WERI-Rb-1 (cell line): Measurements from ENCODE around the gene SEMA5A.
"Not testable (repeated sequence)": the region's sequence is repeated elsewhere in the genome, so short reads cannot be mapped to it uniquely, and the experiment has no call there.

Experiments used
- DNase-seq: peaks from one replicate; pipeline ENCODE4 v3.0.0-alpha.2; 2020
- H3K27ac ChIP-seq: fragments of 250-450 bp; sonication (Bioruptor Pico); 2 replicates; pipeline ENCODE4 v1.5.1; 2020; ENCODE audit warnings: mild to moderate bottlenecking, moderate library complexity
- H3K27me3 ChIP-seq: fragments of 250-450 bp; sonication (Bioruptor Pico); 2 replicates; pipeline ENCODE4 v1.5.1; 2021; ENCODE audit warnings: mild to moderate bottlenecking, low read depth, moderate library complexity; ENCODE audit not compliant: insufficient read depth, severe bottlenecking
- H3K36me3 ChIP-seq: fragments of 250-450 bp; sonication (Bioruptor Pico); 2 replicates; pipeline ENCODE4 v1.5.1; 2020; ENCODE audit warnings: mild to moderate bottlenecking, moderate library complexity
- H3K4me3 ChIP-seq: 2 replicates; pipeline ENCODE4 v1.5.1; 2011; ENCODE audit warnings: low read depth, mild to moderate bottlenecking, control low read depth, low read length
- H3K9me3 ChIP-seq: fragments of 250-450 bp; sonication (Bioruptor Pico); 2 replicates; pipeline ENCODE4 v1.5.1; 2021; ENCODE audit warnings: mild to moderate bottlenecking, moderate library complexity; ENCODE audit not compliant: severe bottlenecking
- CTCF ChIP-seq: IDR thresholded peaks from 2 replicates; pipeline ENCODE4 v1.5.1; 2011; ENCODE audit warnings: low read depth, mild to moderate bottlenecking, control low read depth, inconsistent platforms, low read length

SEMA5A gene

GRCh38 chr5:9354336-9355081 is 191.4 kb downstream of the SEMA5A start:
- H3K27me3 ChIP-seq: no peaks in the 10 kb centered on the region
- H3K9me3 ChIP-seq: no peaks in the 10 kb centered on the region
- H3K36me3 ChIP-seq: no peaks in the 10 kb centered on the region

GRCh38 chr5:9353048-9353447 is 192.8 kb downstream of the SEMA5A start:
- not testable (repeated sequence) for H3K27me3 ChIP-seq, H3K4me3 ChIP-seq, H3K36me3 ChIP-seq, H3K27ac ChIP-seq, DNase-seq, H3K9me3 ChIP-seq

More at GRCh38 chr5:9354336-9355081, 191.4 kb downstream of the SEMA5A start:
- H3K4me3 ChIP-seq: no peak overlapping the region
- no peak for TF ChIP-seq CTCF
- no peak overlapping the region for H3K27ac ChIP-seq
- no peak for DNase-seq

GRCh38 chr5:9351546-9351945 is 194.3 kb downstream of the SEMA5A start:
- H3K9me3 ChIP-seq: no peaks in the 10 kb centered on the region
- H3K36me3 ChIP-seq: no peaks in the 10 kb centered on the region
- TF ChIP-seq CTCF: no peak
- DNase-seq: no peak
- H3K4me3 ChIP-seq: no peak overlapping the region
- no peaks in the 10 kb centered on the region for H3K27me3 ChIP-seq
- no peak overlapping the region for H3K27ac ChIP-seq

GRCh38 chr5:9350301-9350797 is 195.5 kb downstream of the SEMA5A start:
- no peaks in the 10 kb centered on the region for H3K27me3 ChIP-seq
- H3K36me3 ChIP-seq: no peaks in the 10 kb centered on the region
- TF ChIP-seq CTCF: no peak
- no peak overlapping the region for H3K4me3 ChIP-seq
- no peak overlapping the region for H3K27ac ChIP-seq
- no peaks in the 10 kb centered on the region for H3K9me3 ChIP-seq
- no peak for DNase-seq

- H3K36me3 ChIP-seq: no peaks in the 10 kb centered on the region
- no peaks in the 10 kb centered on the region for H3K9me3 ChIP-seq
- DNase-seq: no peak
- no peaks in the 10 kb centered on the region for H3K27me3 ChIP-seq
- TF ChIP-seq CTCF: no peak
- H3K27ac ChIP-seq: no peak overlapping the region
- no peak overlapping the region for H3K4me3 ChIP-seq
These were observed 197.4 kb downstream of the SEMA5A start for GRCh38 chr5:9348401-9348996.

GRCh38 chr5:9347541-9348295 is 198.2 kb downstream of the SEMA5A start:
- H3K4me3 ChIP-seq: no peak overlapping the region
- H3K27ac ChIP-seq: no peak overlapping the region
- no peaks in the 10 kb centered on the region for H3K36me3 ChIP-seq
- H3K27me3 ChIP-seq: no peaks in the 10 kb centered on the region
- no peak for TF ChIP-seq CTCF
- no peaks in the 10 kb centered on the region for H3K9me3 ChIP-seq
- no peak for DNase-seq
